Measurements from ENCODE around the gene FRMPD1. TPM values are rescaled to one million over a fixed set of nuclear protein-coding genes. Genes with fewer than 3 reads are reported as not detected.

FRMPD1 gene
- total RNA-seq, 1 donor from 2014 or later: 38.1 TPM

- no peaks in the 10 kb centered on the region for H3K36me3 Mint-ChIP-seq (ENCODE audit: unreplicated experiment)
- TF ChIP-seq CTCF (IDR thresholded peaks at IDR 0.05; ENCODE audit: partially characterized antibody, unreplicated experiment): no peak
- DNase-seq: no peak
- no peak overlapping the region for H3K4me3 Mint-ChIP-seq (ENCODE audit: unreplicated experiment)
- H3K9me3 Mint-ChIP-seq (ENCODE audit: unreplicated experiment): peaks cover 4% of the 10 kb centered on the region
- peaks cover 3% of the 10 kb centered on the region for H3K27me3 Mint-ChIP-seq (ENCODE audit: unreplicated experiment)
- peaks cover 3% of the 10 kb centered on the region for H3K4me1 Mint-ChIP-seq (ENCODE audit: low read depth, unreplicated experiment)
- H3K27ac Mint-ChIP-seq (ENCODE audit: unreplicated experiment): no peak overlapping the region
Observed at GRCh38 chr9:37707748-37708147, 57.0 kb downstream of the FRMPD1 start.

- H3K9me3 Mint-ChIP-seq (ENCODE audit: unreplicated experiment): peaks cover 4% of the 10 kb centered on the region
- H3K4me3 Mint-ChIP-seq (ENCODE audit: unreplicated experiment): no peak overlapping the region
- no peak for TF ChIP-seq CTCF (IDR thresholded peaks at IDR 0.05; ENCODE audit: partially characterized antibody, unreplicated experiment)
- no peak overlapping the region for H3K27ac Mint-ChIP-seq (ENCODE audit: unreplicated experiment)
- peaks cover 3% of the 10 kb centered on the region for H3K4me1 Mint-ChIP-seq (ENCODE audit: low read depth, unreplicated experiment)
- H3K27me3 Mint-ChIP-seq (ENCODE audit: unreplicated experiment): peaks cover 3% of the 10 kb centered on the region
- no peaks in the 10 kb centered on the region for H3K36me3 Mint-ChIP-seq (ENCODE audit: unreplicated experiment)
- no peak for DNase-seq
Observed at GRCh38 chr9:37710046-37710445, 59.3 kb downstream of the FRMPD1 start.

- H3K4me1 Mint-ChIP-seq (ENCODE audit: low read depth, unreplicated experiment): no peaks in the 10 kb centered on the region
- H3K27me3 Mint-ChIP-seq (ENCODE audit: unreplicated experiment): peaks cover 3% of the 10 kb centered on the region
- no peak for DNase-seq
- TF ChIP-seq CTCF (IDR thresholded peaks at IDR 0.05; ENCODE audit: partially characterized antibody, unreplicated experiment): no peak
- H3K27ac Mint-ChIP-seq (ENCODE audit: unreplicated experiment): no peak overlapping the region
- no peak overlapping the region for H3K4me3 Mint-ChIP-seq (ENCODE audit: unreplicated experiment)
- H3K36me3 Mint-ChIP-seq (ENCODE audit: unreplicated experiment): peaks cover 5% of the 10 kb centered on the region
- peaks cover 7% of the 10 kb centered on the region for H3K9me3 Mint-ChIP-seq (ENCODE audit: unreplicated experiment)
Observed at GRCh38 chr9:37715260-37715659, 64.5 kb downstream of the FRMPD1 start.

GRCh38 chr9:37715991-37716505 lies 65.3 kb downstream of the FRMPD1 start:
- Mint-ChIP-seq H3K9me3 (ENCODE audit: unreplicated experiment) (peaks cover 7% of the 10 kb centered on the region), H3K4me3 (ENCODE audit: unreplicated experiment) (no peak overlapping the region), H3K36me3 (ENCODE audit: unreplicated experiment) (peaks cover 5% of the 10 kb centered on the region), H3K27ac (ENCODE audit: unreplicated experiment) (no peak overlapping the region), H3K4me1 (ENCODE audit: low read depth, unreplicated experiment) (no peaks in the 10 kb centered on the region), H3K27me3 (ENCODE audit: unreplicated experiment) (peaks cover 3% of the 10 kb centered on the region)
- no peak for TF ChIP-seq CTCF (IDR thresholded peaks at IDR 0.05; ENCODE audit: partially characterized antibody, unreplicated experiment)
- no peak for DNase-seq

- Mint-ChIP-seq H3K9me3 (ENCODE audit: unreplicated experiment) (peaks cover 7% of the 10 kb centered on the region), H3K4me3 (ENCODE audit: unreplicated experiment) (no peak overlapping the region), H3K4me1 (ENCODE audit: low read depth, unreplicated experiment) (no peaks in the 10 kb centered on the region), H3K27me3 (ENCODE audit: unreplicated experiment) (peaks cover 3% of the 10 kb centered on the region), H3K36me3 (ENCODE audit: unreplicated experiment) (peaks cover 8% of the 10 kb centered on the region), H3K27ac (ENCODE audit: unreplicated experiment) (no peak overlapping the region)
- DNase-seq: no peak
- no peak for TF ChIP-seq CTCF (IDR thresholded peaks at IDR 0.05; ENCODE audit: partially characterized antibody, unreplicated experiment)
Observed at GRCh38 chr9:37719526-37719925, 68.8 kb downstream of the FRMPD1 start.

Measured in glutamatergic neuron (in vitro differentiated cells).